A549 (cell line): ENCODE results near the gene RNF8.

Source experiments
- E2F6 ChIP-seq: IDR thresholded peaks from 2 replicates; pipeline ENCODE4 v1.6.1; 2012; ENCODE audit warnings: low read depth, borderline replicate concordance
- EP300 ChIP-seq, 2 experiments: fragments of >200 bp; sonication (Bioruptor Twin); formaldehyde crosslinking; IDR thresholded peaks; 2 replicates in 1 of 2; 3 replicates in 1 of 2; pipeline ENCODE4 v1.6.1; 2016 to 2017
- ESRRA ChIP-seq: fragments of 150-350 bp; IDR thresholded peaks from 2 replicates; pipeline ENCODE4 v1.6.1; 2014; ENCODE audit warnings: mild to moderate bottlenecking, low read length, borderline replicate concordance
- FOSL2 ChIP-seq, 2 experiments: fragments of 450-650 bp in 1 of 2; fragments of >200 bp in 1 of 2; sonication (Bioruptor Twin) in 1 of 2; formaldehyde crosslinking; IDR thresholded peaks; 2 replicates each; pipeline versions ENCODE4 v1.5.0 to v1.6.1; 2016 to 2020; ENCODE audit warnings: mild to moderate bottlenecking in 1 of 2, moderate library complexity in 1 of 2
- HMGXB4 ChIP-seq: fragments of 250-450 bp; sonication (Bioruptor Pico); IDR thresholded peaks from 2 replicates; pipeline ENCODE4 v1.5.0; 2021; ENCODE audit warnings: mild to moderate bottlenecking, moderate library complexity, borderline replicate concordance
- PHF8 ChIP-seq: fragments of 200-600 bp; sonication (generic); IDR thresholded peaks from 2 replicates; pipeline ENCODE4 v1.6.1; 2016; ENCODE audit warnings: low read depth, mild to moderate bottlenecking, antibody characterized with exemption, moderate library complexity, borderline replicate concordance
- POLR2A ChIP-seq: IDR thresholded peaks from 2 replicates; pipeline ENCODE4 v1.6.1; 2012; ENCODE audit warnings: mild to moderate bottlenecking, low read length
- RCOR1 ChIP-seq: fragments of 150-350 bp; IDR thresholded peaks from 2 replicates; pipeline ENCODE4 v1.6.1; 2014; ENCODE audit warnings: antibody characterized with exemption, low read length, low read depth
- REST ChIP-seq: fragments of 200-600 bp; sonication (generic); IDR thresholded peaks from 2 replicates; pipeline ENCODE4 v1.6.1; 2016; ENCODE audit warnings: antibody characterized with exemption, mild to moderate bottlenecking, moderate library complexity
- TF ChIP-seq, protein P1 (sequence below): fragments of >200 bp; sonication (Bioruptor Twin); formaldehyde crosslinking; IDR thresholded peaks from 3 replicates; pipeline ENCODE4 v1.5.1; 2016
- TF ChIP-seq, protein P2 (sequence below): IDR thresholded peaks from 2 replicates; pipeline ENCODE4 v1.6.1; 2012

- no peak for TF ChIP-seq POLR2A
- TF ChIP-seq, protein P1, sequence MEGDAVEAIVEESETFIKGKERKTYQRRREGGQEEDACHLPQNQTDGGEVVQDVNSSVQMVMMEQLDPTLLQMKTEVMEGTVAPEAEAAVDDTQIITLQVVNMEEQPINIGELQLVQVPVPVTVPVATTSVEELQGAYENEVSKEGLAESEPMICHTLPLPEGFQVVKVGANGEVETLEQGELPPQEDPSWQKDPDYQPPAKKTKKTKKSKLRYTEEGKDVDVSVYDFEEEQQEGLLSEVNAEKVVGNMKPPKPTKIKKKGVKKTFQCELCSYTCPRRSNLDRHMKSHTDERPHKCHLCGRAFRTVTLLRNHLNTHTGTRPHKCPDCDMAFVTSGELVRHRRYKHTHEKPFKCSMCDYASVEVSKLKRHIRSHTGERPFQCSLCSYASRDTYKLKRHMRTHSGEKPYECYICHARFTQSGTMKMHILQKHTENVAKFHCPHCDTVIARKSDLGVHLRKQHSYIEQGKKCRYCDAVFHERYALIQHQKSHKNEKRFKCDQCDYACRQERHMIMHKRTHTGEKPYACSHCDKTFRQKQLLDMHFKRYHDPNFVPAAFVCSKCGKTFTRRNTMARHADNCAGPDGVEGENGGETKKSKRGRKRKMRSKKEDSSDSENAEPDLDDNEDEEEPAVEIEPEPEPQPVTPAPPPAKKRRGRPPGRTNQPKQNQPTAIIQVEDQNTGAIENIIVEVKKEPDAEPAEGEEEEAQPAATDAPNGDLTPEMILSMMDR = no peak
- no peak for TF ChIP-seq E2F6
- TF ChIP-seq, protein P2, sequence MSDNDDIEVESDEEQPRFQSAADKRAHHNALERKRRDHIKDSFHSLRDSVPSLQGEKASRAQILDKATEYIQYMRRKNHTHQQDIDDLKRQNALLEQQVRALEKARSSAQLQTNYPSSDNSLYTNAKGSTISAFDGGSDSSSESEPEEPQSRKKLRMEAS = no peak
- TF ChIP-seq ESRRA = no peak
- no peak for TF ChIP-seq HMGXB4
- no peak for TF ChIP-seq FOSL2 (IDR thresholded peaks at IDR 0.05)
- no peak for TF ChIP-seq FOSL2 (CRISPR knock-in tag; IDR thresholded peaks at IDR 0.05)
- TF ChIP-seq PHF8 = no peak
- TF ChIP-seq RCOR1 = no peak
- no peak for TF ChIP-seq EP300 (IDR thresholded peaks at IDR 0.05)
- no peak for TF ChIP-seq REST
Observed at GRCh38 chr6:37435373-37435772, 81.6 kb downstream of the RNF8 start.
